Astrocyte of the cerebellum (primary cell): ENCODE data around the gene S100A4.

ENCODE experiments used
- DNase-seq: peaks from one replicate; pipeline ENCODE4 v3.0.0-alpha.2; 2011; ENCODE audit warnings: low read depth
- H3K4me3 ChIP-seq: 2 replicates; pipeline ENCODE4 v1.5.1; 2011; ENCODE audit warnings: mild to moderate bottlenecking, low read depth, low read length, moderate library complexity
- in situ Hi-C: cut with HindIII; loops from 2 replicates; pipeline ENCODE4 v1.10.0; 2017; ENCODE audit warnings: low sequenced_read_pairs
- TF ChIP-seq, protein P1 (sequence below): IDR thresholded peaks from 2 replicates; pipeline ENCODE4 v1.5.1; 2012; ENCODE audit warnings: low read length, low read depth, moderate library complexity, mild to moderate bottlenecking; ENCODE audit errors: missing control alignments

S100A4 gene

DNA sequence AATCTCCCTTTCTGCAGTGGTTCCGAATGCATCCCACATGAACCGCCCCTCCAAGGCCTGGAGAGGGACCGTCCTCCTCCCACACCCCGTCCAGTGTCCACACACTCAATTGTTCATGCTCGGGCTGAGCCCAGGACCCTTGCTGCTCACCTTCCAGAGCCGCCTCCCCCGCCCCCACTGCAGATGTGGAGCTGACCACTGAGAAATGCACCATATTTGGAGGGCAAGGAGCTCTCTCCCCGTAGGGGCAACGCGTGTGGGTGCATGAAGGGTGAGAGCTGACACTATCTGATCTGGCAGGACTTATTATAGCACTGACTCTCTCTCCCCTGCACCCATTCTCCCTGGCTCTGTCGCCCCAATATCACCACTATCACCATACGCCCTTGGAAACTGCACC lies 7.5 kb upstream of the S100A4 start:
- no peak overlapping the region for H3K4me3 ChIP-seq
- DNase-seq, result no peak
- in situ Hi-C loops, result no loop called here
- TF ChIP-seq, protein P1, sequence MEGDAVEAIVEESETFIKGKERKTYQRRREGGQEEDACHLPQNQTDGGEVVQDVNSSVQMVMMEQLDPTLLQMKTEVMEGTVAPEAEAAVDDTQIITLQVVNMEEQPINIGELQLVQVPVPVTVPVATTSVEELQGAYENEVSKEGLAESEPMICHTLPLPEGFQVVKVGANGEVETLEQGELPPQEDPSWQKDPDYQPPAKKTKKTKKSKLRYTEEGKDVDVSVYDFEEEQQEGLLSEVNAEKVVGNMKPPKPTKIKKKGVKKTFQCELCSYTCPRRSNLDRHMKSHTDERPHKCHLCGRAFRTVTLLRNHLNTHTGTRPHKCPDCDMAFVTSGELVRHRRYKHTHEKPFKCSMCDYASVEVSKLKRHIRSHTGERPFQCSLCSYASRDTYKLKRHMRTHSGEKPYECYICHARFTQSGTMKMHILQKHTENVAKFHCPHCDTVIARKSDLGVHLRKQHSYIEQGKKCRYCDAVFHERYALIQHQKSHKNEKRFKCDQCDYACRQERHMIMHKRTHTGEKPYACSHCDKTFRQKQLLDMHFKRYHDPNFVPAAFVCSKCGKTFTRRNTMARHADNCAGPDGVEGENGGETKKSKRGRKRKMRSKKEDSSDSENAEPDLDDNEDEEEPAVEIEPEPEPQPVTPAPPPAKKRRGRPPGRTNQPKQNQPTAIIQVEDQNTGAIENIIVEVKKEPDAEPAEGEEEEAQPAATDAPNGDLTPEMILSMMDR, result no peak

DNA sequence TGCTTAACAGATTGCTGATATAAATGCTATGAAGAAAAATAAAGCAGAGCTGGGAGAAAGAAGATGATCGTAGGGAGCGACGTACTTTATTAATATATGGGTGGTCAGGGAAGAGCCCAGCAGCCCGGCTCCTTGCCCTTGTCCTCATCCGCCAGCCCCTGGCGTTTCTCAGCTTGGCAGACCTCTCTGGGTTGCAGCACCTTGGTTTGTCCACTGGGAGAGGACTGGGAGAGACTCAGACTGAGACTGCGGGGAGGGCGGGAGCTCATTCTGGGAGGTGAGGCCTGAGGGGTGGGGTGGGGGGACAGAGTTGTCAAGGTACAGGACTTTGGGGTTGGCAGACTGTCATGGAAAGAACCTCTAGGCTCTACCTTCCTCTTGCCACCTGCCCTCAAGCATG lies 6.7 kb upstream of the S100A4 start:
- H3K4me3 ChIP-seq, result no peak overlapping the region
- TF ChIP-seq, protein P1, result no peak
- no peak for DNase-seq
- in situ Hi-C loops, result no loop called here

DNA sequence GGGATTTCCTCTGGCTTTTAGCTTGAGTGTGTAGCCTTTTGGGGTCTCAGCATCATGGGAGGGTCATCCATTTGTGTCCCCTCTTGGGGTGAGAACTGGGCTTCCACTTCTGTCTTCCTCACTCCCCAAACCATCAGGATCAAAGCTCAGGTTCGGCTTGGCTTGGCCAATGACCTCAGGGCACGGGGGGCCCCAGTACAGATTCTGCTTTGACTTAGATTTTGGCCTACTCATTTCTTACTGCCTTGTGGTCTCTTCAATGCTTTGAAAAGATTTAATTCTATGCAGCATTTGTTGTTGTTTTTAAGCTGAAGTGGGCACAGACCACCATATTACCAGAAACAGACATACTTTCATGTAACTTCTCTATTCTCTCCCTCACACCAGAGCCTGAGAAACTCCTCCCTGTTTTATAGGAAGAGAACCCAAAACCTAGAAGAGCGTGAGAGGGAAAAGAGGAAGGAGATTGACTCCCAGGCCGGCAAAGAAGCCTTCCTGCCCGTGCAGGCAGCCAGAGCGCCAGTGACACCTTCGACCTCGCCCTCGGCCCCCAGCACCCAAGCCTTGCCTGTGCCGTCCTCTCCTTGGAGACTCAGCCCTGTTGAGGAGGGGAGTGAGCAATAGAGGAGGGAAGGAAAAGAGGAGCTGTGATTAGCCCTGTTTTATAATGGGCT lies 5.4 kb upstream of the S100A4 start:
- H3K4me3 ChIP-seq, result no peak overlapping the region

DNA sequence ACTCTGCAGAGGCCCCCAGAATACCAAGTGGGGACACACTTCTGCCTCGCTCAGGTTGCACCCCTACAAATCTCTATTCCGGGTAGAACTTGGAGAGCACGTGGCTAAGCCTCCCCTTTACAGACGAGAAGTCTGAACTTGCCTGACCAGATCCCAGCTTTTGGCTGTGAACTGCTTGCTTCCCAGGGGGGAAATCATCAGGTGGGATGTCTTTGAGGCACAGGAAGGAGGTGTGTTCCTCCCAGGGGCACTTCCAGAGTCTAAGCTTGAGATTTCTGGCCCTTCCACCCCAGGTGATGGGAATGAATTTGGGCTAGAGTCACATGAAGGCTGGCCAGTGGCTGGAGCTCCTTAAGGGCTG lies 4.8 kb upstream of the S100A4 start:
- H3K4me3 ChIP-seq, result no peak overlapping the region
- in situ Hi-C loops, result no loop called here
- TF ChIP-seq, protein P1, result no peak
- DNase-seq, result no peak

More for the DNA sequence above, 5.4 kb upstream of the S100A4 start:
- in situ Hi-C loops, result no loop called here
- TF ChIP-seq, protein P1, result no peak
- no peak for DNase-seq

DNA sequence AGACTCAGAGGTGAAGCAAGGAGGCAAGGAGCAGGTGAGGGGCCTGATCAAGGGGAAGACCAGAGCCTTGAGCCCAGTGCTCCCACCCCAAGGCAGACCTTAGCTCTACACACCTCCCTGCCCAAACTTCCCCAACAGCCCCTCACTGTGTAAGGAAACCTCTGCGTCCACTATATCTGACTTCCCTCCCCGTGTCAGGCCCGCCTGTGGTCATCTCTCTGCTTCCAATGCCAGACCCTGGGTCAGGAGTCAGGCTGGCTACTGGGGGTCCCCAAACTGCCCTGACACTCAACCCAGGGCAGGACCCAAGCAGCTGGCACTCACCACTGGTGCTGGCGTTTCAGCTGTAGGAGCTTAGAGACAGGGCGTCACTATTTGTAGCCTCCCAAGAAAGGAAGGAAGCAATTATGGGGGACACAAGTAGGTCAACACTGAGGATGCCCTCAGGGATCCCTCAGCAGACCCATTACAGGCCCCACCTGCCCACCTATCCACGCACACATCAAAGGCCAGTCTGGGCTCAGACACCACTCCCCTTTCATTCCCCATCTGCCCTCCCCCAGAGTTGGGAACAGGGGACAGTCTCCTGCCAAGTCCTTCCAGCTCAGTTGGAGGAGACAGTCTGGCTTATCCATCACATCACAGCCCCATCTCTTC lies 4.3 kb upstream of the S100A4 start:
- no peak for DNase-seq
- in situ Hi-C loops, result no loop called here
- TF ChIP-seq, protein P1, result no peak
- no peak overlapping the region for H3K4me3 ChIP-seq

DNA sequence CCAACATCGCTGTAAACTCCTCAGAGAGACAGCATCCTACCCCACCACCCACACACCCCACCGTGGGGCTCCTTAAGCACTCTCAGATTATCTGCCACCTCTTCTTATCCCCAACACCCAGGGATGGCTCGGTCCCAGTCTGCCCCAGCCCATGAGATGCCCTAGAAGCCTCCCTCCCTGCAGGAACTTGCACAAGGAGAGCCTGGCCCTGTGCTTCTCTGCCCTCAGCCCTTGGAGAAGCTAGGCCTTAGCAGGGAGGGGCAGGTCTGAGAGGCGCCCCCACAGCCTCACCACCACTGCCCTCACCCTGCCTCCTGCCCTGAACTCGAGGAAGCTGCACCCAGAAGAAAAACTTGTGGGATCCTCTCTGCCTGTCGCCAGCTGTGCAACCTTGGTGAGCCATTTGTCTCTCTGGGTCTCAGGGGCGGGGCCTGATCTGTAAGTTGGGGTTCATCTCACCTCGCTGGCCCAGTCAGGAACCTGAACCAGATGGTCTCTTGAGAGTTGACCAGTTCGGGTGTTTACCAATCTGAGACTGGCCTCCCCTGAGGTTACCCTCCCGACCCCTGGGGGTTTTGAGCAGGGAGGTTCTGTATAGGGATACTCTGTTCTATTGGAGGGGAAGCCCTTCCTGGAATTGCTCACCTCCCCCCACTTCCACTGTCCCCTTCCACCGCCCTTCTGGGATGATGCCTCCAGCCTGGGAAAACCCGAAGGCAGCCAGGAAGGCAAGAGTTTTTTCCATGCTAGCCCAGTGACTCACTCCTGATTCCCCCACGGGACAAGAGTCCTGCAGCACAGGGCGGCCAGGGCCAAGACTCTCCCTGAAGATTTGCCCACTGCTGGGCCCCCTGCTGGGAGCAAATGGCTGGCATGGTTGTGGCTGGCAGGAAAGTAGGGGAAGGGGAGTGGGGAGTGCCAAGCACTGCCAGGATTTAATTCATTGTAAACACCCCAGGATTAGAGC lies 3.4 kb upstream of the S100A4 start, which contains the start of gene S100A3:
TSS of gene S100A3 (minus strand) at position 537 of the 967 bp plus-strand sequence. CDS start 773 bp downstream, outside the sequence.
- in situ Hi-C loops, result no loop called here
- DNase-seq, result no peak
- TF ChIP-seq, protein P1, result no peak
- H3K4me3 ChIP-seq, result no peak within 1 kb of the TSS
